Endothelial cell of umbilical vein (primary cell): ENCODE measurements around the gene C19orf67. TPM values are rescaled to one million over a fixed set of nuclear protein-coding genes. Genes with fewer than 3 reads are reported as not detected.

Source experiments
- BruUV-seq: library from RNA; stranded (reverse); fragments of 400-500 nt; replicated peaks from 2 replicates; lab custom pipeline; 2021; lab: Mats Ljungman, UMichigan
- CTCF ChIA-PET: fragments of 300-600, 350-600 bp; sonication (Branson Sonifier 250); formaldehyde crosslinking; loops from one replicate; lab custom pipeline; 2021; ENCODE audit warnings: antibody characterized with exemption, inconsistent platforms; lab: Charles Lee
- POLR2A ChIA-PET: fragments of 300-600, 350-600 bp; sonication (Branson Sonifier 250); formaldehyde crosslinking; loops from one replicate; lab custom pipeline; 2021; ENCODE audit warnings: antibody characterized with exemption, inconsistent platforms; lab: Charles Lee
- DNase-seq: peaks from one replicate; pipeline ENCODE4 v3.0.0-alpha.2; 2011; ENCODE audit warnings: low read depth, low spot score
- FAIRE-seq: peaks from 2 replicates; lab custom pipeline; 2011; peaks lifted over from hg19 to GRCh38; lab: Jason Lieb, UNC
- H2AFZ ChIP-seq: 2 replicates; pipeline ENCODE4 v1.6.0; 2012; ENCODE audit warnings: low read depth, low read length, control low read depth, inconsistent platforms
- H3K27ac ChIP-seq: 2 replicates; pipeline ENCODE4 v1.5.1; 2011; ENCODE audit warnings: low read depth, mild to moderate bottlenecking, control low read depth, low read length, moderate library complexity; ENCODE audit not compliant: insufficient read depth
- H3K27me3 ChIP-seq, 2 experiments: 2 replicates each; pipeline versions ENCODE4 v1.6.0 to v1.6.1; 2011; ENCODE audit warnings: low read length in 2 of 2, mixed read lengths in 1 of 2; ENCODE audit not compliant: control insufficient read depth in 2 of 2, insufficient read depth in 2 of 2
- H3K36me3 ChIP-seq, 2 experiments: 2 replicates in 1 of 2; 3 replicates in 1 of 2; pipeline ENCODE4 v1.5.1; 2011; ENCODE audit warnings: low read length in 2 of 2, mild to moderate bottlenecking in 1 of 2, moderate library complexity in 1 of 2; ENCODE audit not compliant: control insufficient read depth in 2 of 2, insufficient read depth in 2 of 2; ENCODE audit errors: extremely low read depth in 1 of 2
- H3K4me1 ChIP-seq: 3 replicates; pipeline ENCODE4 v1.5.1; 2011; ENCODE audit warnings: mild to moderate bottlenecking, low read length; ENCODE audit not compliant: control insufficient read depth, insufficient read depth; ENCODE audit errors: extremely low read depth
- H3K4me2 ChIP-seq: 2 replicates; pipeline ENCODE4 v1.6.1; 2011; ENCODE audit warnings: low read length, control low read depth, mixed read lengths; ENCODE audit not compliant: insufficient read depth
- H3K4me3 ChIP-seq, 3 experiments: fragments of 200-600 bp in 1 of 3; sonication (generic), shearing (Covaris generic) in 1 of 3; replicated peaks in 1 of 3; 2 replicates each; pipeline ENCODE4 v1.5.1; 2011 to 2016; ENCODE audit warnings: control low read depth in 3 of 3, low read length in 3 of 3, mild to moderate bottlenecking in 2 of 3, inconsistent platforms in 1 of 3, low read depth in 1 of 3, moderate library complexity in 1 of 3; ENCODE audit not compliant: insufficient read depth in 1 of 3
- H3K79me2 ChIP-seq: 2 replicates; pipeline ENCODE4 v1.6.0; 2012; ENCODE audit warnings: low read length, inconsistent platforms; ENCODE audit not compliant: control insufficient read depth, insufficient read depth
- H3K9ac ChIP-seq: replicated peaks from 2 replicates; pipeline ENCODE3; 2011; ENCODE audit warnings: low read length, control low read depth; ENCODE audit not compliant: insufficient read depth; ENCODE audit errors: extremely low read depth
- H3K9me1 ChIP-seq: replicated peaks from 3 replicates; pipeline ENCODE4 v1.6.0; 2011; ENCODE audit warnings: mild to moderate bottlenecking, low read length; ENCODE audit not compliant: control insufficient read depth, insufficient read depth; ENCODE audit errors: extremely low read depth
- H3K9me3 ChIP-seq: replicated peaks from 2 replicates; pipeline ENCODE4 v1.5.1; 2012; ENCODE audit warnings: low read length, inconsistent platforms; ENCODE audit not compliant: control insufficient read depth, insufficient read depth
- H4K20me1 ChIP-seq: replicated peaks from 2 replicates; pipeline ENCODE3; 2011; ENCODE audit warnings: mild to moderate bottlenecking, low read length; ENCODE audit not compliant: control insufficient read depth, insufficient read depth; ENCODE audit errors: extremely low read depth
- CTCF ChIP-seq, 2 donors: IDR thresholded peaks; 1 replicate in 1 of 2; 2 replicates in 1 of 2; pipeline ENCODE4 v1.5.1; 2011; ENCODE audit warnings: low read length in 2 of 2, mild to moderate bottlenecking in 2 of 2, moderate library complexity in 2 of 2, control low read depth in 1 of 2, inconsistent platforms in 1 of 2, low read depth in 1 of 2; ENCODE audit not compliant: insufficient read depth in 1 of 2; ENCODE audit errors: extremely low read depth in 1 of 2
- EZH2 ChIP-seq: IDR thresholded peaks from 2 replicates; pipeline ENCODE4 v1.6.1; 2012; ENCODE audit warnings: borderline replicate concordance, low read depth, mild to moderate bottlenecking, moderate library complexity, low read length, inconsistent platforms; ENCODE audit not compliant: severe bottlenecking
- FOS ChIP-seq: IDR thresholded peaks from 2 replicates; pipeline ENCODE4 v1.6.1; 2011; ENCODE audit warnings: mild to moderate bottlenecking, low read length, moderate library complexity, borderline replicate concordance; ENCODE audit not compliant: insufficient read depth
- GATA2 ChIP-seq: IDR thresholded peaks from 2 replicates; pipeline ENCODE4 v1.7.0; 2011; ENCODE audit warnings: low read depth, mild to moderate bottlenecking, moderate library complexity, mixed read lengths, low read length; ENCODE audit not compliant: insufficient read length, insufficient read depth
- JUN ChIP-seq: IDR thresholded peaks from 2 replicates; pipeline ENCODE4 v1.6.1; 2011; ENCODE audit warnings: borderline replicate concordance, low read depth; ENCODE audit not compliant: insufficient read length, insufficient read depth
- MYC ChIP-seq: IDR thresholded peaks from one replicate; pipeline ENCODE4 v1.6.1; 2011; ENCODE audit warnings: mild to moderate bottlenecking, low read depth, low read length
- POLR2A ChIP-seq: IDR thresholded peaks from 2 replicates; pipeline ENCODE4 v1.6.1; 2012; ENCODE audit warnings: low read depth, mild to moderate bottlenecking, control low read depth, low read length
- POLR2AphosphoS5 ChIP-seq: IDR thresholded peaks from 2 replicates; pipeline ENCODE4 v1.6.1; 2012; ENCODE audit warnings: low read depth, mild to moderate bottlenecking, control low read depth, low read length, moderate library complexity; ENCODE audit not compliant: insufficient read depth
- dilution Hi-C: fragments of 300-500 bp; cut with MboI; formaldehyde crosslinking; loops from one replicate; pipeline ENCODE4 v1.15.0; 2019; ENCODE audit warnings: low sequenced_read_pairs; ENCODE audit not compliant: extremely low pct_ligation_motif_present
- intact Hi-C: fragments of 100-400 bp; cut with micrococcal nuclease; formaldehyde crosslinking; loops from one replicate; pipeline ENCODE4 v1.10.0; 2022
- polyA plus RNA-seq, 4 experiments: library from polyadenylated mRNA; depleted of rRNA in 3 of 4; stranded (reverse) in 3 of 4; unstranded in 1 of 4; fragments of >200 nt; gene quantifications; 2 replicates each; pipeline versions ENCODE4 v1.2.1 to v1.2.3, GENCODE V29; 2011 to 2012; ENCODE audit warnings: missing spikeins in 1 of 4
- total RNA-seq: library from RNA; stranded (reverse); gene quantifications from 2 replicates; pipeline ENCODE4 v1.2.3, GENCODE V29; 2021
- TF ChIP-seq, protein P1 (sequence below): IDR thresholded peaks from 2 replicates; pipeline ENCODE4 v1.6.1; 2011; ENCODE audit not compliant: insufficient read depth, insufficient read length

Gene C19orf67
- total and polyA plus RNA-seq, 2 donors (not counting 3 experiments of a cell fraction or from before 2014, with no cell fraction given) = 0.55 TPM; not detected in 1

GRCh38 chr19:14102756-14103155, 17.2 kb upstream of the C19orf67 start:
- Histone ChIP-seq H2AFZ (no peak overlapping the region), H3K9ac (no peak overlapping the region), H3K4me3 (no peak overlapping the region), H3K9me3 (no peaks in the 10 kb centered on the region), H3K4me2 (no peak overlapping the region), H3K4me1 (peaks cover under 1% of the 10 kb centered on the region), H3K27me3 (no peaks in the 10 kb centered on the region), H3K9me1 (no peaks in the 10 kb centered on the region), H3K36me3 (peaks cover 0 to 20% of the 10 kb centered on the region in 2 experiments), H4K20me1 (no peaks in the 10 kb centered on the region), H3K27ac (no peak overlapping the region), H3K79me2 (no peaks in the 10 kb centered on the region)
- DNase-seq (no peak), FAIRE-seq (no peak)
- intact Hi-C loops (no loop called here), dilution Hi-C loops (no loop called here)
- ChIA-PET POLR2A (no interaction called here), CTCF (interaction anchor here (1.7 kb wide), 1 partner anchor 21 kb away, joined by 5 read pairs; no protein-coding TSS in a partner anchor)
- no TSS peak for BruUV-seq
- TF ChIP-seq POLR2AphosphoS5 (no peak), GATA2 (no peak), MYC (no peak), JUN (no peak), FOS (no peak), EZH2 (no peak), POLR2A (no peak), CTCF (IDR thresholded peaks at IDR 0.05; ENCODE audit: extremely low read depth in 1 of 2, insufficient read depth in 1 of 2, low read depth in 1 of 2, low read length in 2 of 2) (no peak)
- TF ChIP-seq, protein P1, sequence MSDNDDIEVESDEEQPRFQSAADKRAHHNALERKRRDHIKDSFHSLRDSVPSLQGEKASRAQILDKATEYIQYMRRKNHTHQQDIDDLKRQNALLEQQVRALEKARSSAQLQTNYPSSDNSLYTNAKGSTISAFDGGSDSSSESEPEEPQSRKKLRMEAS = no peak
